GM12864 (cell line): Measurements from ENCODE around the gene SPATS1.
A peak's percentile ranks its signal among the peaks of the same experiment; 100 is the strongest.
"Not testable (repeated sequence)": the region's sequence is repeated elsewhere in the genome, so short reads cannot be mapped to it uniquely, and the experiment has no call there.

Experiments
- DNase-seq: peaks from one replicate; pipeline ENCODE4 v3.0.0-alpha.2; 2011; ENCODE audit warnings: low read depth
- H3K4me3 ChIP-seq: 2 replicates; pipeline ENCODE4 v1.5.1; 2011; ENCODE audit warnings: mild to moderate bottlenecking, low read depth, low read length, control low read depth
- TF ChIP-seq, protein P1 (sequence below): IDR thresholded peaks from 2 replicates; pipeline ENCODE4 v1.5.1; 2011; ENCODE audit warnings: low read depth, mild to moderate bottlenecking, moderate library complexity, low read length, control low read depth, inconsistent platforms; ENCODE audit errors: missing control alignments

Gene SPATS1

DNA sequence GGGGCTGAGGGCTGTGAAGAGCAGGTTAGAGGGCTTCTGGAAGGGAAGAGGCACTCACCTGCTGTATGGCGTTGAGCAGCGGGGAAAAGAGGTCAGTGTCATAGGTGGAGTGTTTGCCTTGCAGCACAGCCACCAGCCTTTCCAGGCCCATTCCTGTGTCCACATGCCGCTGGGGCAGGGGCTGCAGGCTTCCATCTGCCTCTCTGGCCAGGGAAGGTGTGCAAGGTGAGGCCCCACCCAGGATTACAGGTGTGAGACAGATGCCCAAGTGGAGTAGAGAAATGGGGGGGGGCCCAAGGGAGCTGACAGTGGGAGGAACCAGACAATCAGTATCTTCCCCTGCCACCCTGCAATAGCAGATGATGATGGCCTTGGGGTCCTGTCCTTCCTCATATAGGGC, 32.2 kb upstream of the SPATS1 start:
- H3K4me3 ChIP-seq: no peak overlapping the region
- DNase-seq: no peak
- TF ChIP-seq, protein P1, sequence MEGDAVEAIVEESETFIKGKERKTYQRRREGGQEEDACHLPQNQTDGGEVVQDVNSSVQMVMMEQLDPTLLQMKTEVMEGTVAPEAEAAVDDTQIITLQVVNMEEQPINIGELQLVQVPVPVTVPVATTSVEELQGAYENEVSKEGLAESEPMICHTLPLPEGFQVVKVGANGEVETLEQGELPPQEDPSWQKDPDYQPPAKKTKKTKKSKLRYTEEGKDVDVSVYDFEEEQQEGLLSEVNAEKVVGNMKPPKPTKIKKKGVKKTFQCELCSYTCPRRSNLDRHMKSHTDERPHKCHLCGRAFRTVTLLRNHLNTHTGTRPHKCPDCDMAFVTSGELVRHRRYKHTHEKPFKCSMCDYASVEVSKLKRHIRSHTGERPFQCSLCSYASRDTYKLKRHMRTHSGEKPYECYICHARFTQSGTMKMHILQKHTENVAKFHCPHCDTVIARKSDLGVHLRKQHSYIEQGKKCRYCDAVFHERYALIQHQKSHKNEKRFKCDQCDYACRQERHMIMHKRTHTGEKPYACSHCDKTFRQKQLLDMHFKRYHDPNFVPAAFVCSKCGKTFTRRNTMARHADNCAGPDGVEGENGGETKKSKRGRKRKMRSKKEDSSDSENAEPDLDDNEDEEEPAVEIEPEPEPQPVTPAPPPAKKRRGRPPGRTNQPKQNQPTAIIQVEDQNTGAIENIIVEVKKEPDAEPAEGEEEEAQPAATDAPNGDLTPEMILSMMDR: no peak

DNA sequence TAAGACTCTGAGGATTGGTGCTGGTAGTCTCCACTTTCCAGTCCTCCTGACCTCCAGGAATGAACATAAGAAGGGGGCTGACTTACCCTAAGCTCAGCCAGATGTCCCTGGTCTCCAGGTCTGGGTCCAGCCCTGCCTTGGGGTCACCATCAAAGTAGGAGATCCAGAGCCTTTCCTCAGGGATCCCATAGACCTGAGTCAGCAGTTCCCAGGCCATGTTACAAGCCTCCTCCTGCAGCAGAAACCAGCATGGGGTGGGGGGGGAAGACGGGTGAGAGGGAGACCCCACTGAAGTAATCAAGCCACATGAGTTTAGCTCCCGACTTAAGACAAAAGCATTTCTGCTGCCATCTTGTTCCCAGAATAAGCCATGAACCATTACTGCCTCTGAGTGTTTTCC, 31.1 kb upstream of the SPATS1 start:
- H3K4me3 ChIP-seq: no peak overlapping the region
- TF ChIP-seq, protein P1: no peak
- no peak for DNase-seq

- H3K4me3 ChIP-seq: no peak overlapping the region; the same call in 1 of the 2 replicates
- DNase-seq: no peak
- TF ChIP-seq, protein P1: no peak
These were observed 30.7 kb upstream of the SPATS1 start for GRCh38 chr6:44311767-44312166.

GRCh38 chr6:44312901-44313788, 29.3 kb upstream of the SPATS1 start, which contains the start of gene AARS2:
Gene AARS2 (minus strand): TSS chr6:44313347. CDS start chr6:44313323, 24 bp downstream.
- TF ChIP-seq, protein P1: peak; percentile 99
- peak; percentile 75 for DNase-seq
- H3K4me3 ChIP-seq: peak within 1 kb of the TSS; percentile 86

DNA sequence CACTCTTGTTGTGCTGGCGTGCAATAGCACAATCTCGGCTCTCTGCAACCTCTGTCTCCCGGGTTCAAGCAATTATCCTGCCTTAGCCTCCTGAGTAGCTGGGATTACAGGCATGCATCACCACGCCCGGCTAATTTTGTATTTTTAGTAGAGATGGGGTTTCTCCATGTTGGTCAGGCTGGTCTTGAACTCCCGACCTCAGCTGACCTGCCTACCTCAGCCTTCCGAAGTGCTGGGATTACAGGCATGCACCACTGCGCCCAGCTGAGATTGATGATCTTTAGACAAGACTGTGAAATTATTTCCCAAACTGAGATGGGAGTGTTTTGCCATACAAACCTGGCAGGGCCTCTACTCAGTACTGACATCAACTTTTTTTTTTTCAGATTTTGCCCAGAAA, 27.8 kb upstream of the SPATS1 start:
- DNase-seq, H3K4me3 ChIP-seq: not testable (repeated sequence)

DNA sequence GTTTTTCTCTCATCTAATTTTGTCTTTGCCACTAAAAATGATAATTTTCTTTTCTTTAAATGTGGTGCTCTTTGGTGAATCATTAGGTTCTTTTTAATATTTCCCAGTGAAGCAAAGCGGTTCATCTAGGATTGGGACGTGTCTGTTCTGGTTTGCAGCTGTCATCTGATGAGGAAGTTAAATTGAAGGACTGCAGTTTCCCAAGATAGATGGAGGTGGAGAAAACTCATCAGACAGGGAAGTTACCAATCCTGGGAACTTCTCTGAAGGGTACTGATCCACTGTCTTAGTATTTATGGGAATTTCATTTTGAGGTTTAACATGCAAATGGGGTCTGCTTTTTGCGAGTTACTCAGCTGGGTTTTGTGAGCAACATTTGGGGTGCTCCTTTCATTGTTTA, 26.9 kb upstream of the SPATS1 start:
- no peak for DNase-seq
- TF ChIP-seq, protein P1: no peak
- H3K4me3 ChIP-seq: no peak overlapping the region

- no peak overlapping the region for H3K4me3 ChIP-seq
- TF ChIP-seq, protein P1: no peak
- DNase-seq: no peak
These were observed 26.5 kb upstream of the SPATS1 start for GRCh38 chr6:44315951-44316350.
